HG03565 (cell line): ENCODE measurements around the gene WDPCP.
"Not testable (repeated sequence)": the region's sequence is repeated elsewhere in the genome, so short reads cannot be mapped to it uniquely, and the experiment has no call there.

Experiments
- ATAC-seq: cut with Tn5 transposase; IDR thresholded peaks from one replicate; pipeline ENCODE4 v1.9.1; 2021; ENCODE audit warnings: mild to moderate bottlenecking, moderate library complexity; ENCODE audit not compliant: unreplicated experiment

WDPCP gene

GRCh38 chr2:63124850-63125249, 463.4 kb downstream of the WDPCP start:
- no peak for ATAC-seq

GRCh38 chr2:63124218-63124617, 464.1 kb downstream of the WDPCP start:
- ATAC-seq, result peak; percentile 78

- no peak for ATAC-seq
Observed at GRCh38 chr2:63122921-63123320, 465.4 kb downstream of the WDPCP start.

- ATAC-seq, result no peak
Observed at GRCh38 chr2:63121055-63121834, 467.0 kb downstream of the WDPCP start.

- no peak for ATAC-seq
Observed at GRCh38 chr2:63118821-63119220, 469.5 kb downstream of the WDPCP start.

- no peak for ATAC-seq
Observed at GRCh38 chr2:63104482-63104881, 483.8 kb downstream of the WDPCP start.

- ATAC-seq, result no peak
Observed at GRCh38 chr2:63101954-63102353, 486.3 kb downstream of the WDPCP start.

- ATAC-seq, result no peak
Observed at GRCh38 chr2:63099032-63099431, 489.2 kb downstream of the WDPCP start.

GRCh38 chr2:63096491-63096890, 491.8 kb downstream of the WDPCP start:
- no peak for ATAC-seq

GRCh38 chr2:63093502-63093901, 494.8 kb downstream of the WDPCP start:
- no peak for ATAC-seq

- no peak for ATAC-seq
Observed at GRCh38 chr2:63092857-63093256, 495.4 kb downstream of the WDPCP start.

- no peak for ATAC-seq
Observed at GRCh38 chr2:63092401-63092800, 495.9 kb downstream of the WDPCP start.

- no peak for ATAC-seq
Observed at GRCh38 chr2:63086687-63087086, 501.6 kb downstream of the WDPCP start.

- ATAC-seq, result no peak
Observed at GRCh38 chr2:63081404-63081803, 506.9 kb downstream of the WDPCP start.

- no peak for ATAC-seq
Observed at GRCh38 chr2:63078852-63079606, 509.2 kb downstream of the WDPCP start.

GRCh38 chr2:63074399-63074798, 513.9 kb downstream of the WDPCP start:
- ATAC-seq, result not testable (repeated sequence)

- ATAC-seq, result no peak
Observed at GRCh38 chr2:63073994-63074393, 514.3 kb downstream of the WDPCP start.

- no peak for ATAC-seq
Observed at GRCh38 chr2:63071664-63072063, 516.6 kb downstream of the WDPCP start.
